Kidney (tissue), 14 donors: ENCODE results near the gene PPP1R13L. TPM values are rescaled to one million over a fixed set of nuclear protein-coding genes. Genes with fewer than 3 reads are reported as not detected.
A peak's percentile ranks its signal among the peaks of the same experiment; 100 is the strongest.
"Not testable (repeated sequence)": the region's sequence is repeated elsewhere in the genome, so short reads cannot be mapped to it uniquely, and the experiment has no call there.

ENCODE experiments used
- DNase-seq, 5 donors: peaks; one replicate each; pipeline ENCODE4 v3.0.0-alpha.2; 2013 to 2020
- FAIRE-seq: peaks from 2 replicates; lab custom pipeline; 2012; peaks lifted over from hg19 to GRCh38; lab: Jason Lieb, UNC
- H3K27ac ChIP-seq, 2 donors: one replicate each; pipeline ENCODE4 v1.7.0; 2013; ENCODE audit warnings: low read depth in 2 of 2, low read length in 2 of 2, inconsistent platforms in 1 of 2
- H3K27me3 ChIP-seq: one replicate; pipeline ENCODE4 v1.7.1; 2013; ENCODE audit warnings: low read length, inconsistent platforms; ENCODE audit not compliant: control insufficient read depth, insufficient read depth
- H3K36me3 ChIP-seq, 3 donors: one replicate each; pipeline versions ENCODE4 v1.7.0 to v1.7.1; 2013; ENCODE audit warnings: low read length in 3 of 3, control low read depth in 1 of 3, inconsistent platforms in 1 of 3; ENCODE audit not compliant: insufficient read depth in 3 of 3, control insufficient read depth in 2 of 3
- H3K4me1 ChIP-seq, 3 donors: one replicate each; pipeline versions ENCODE4 v1.7.0 to v1.7.1; 2013; ENCODE audit warnings: low read length in 3 of 3, inconsistent platforms in 1 of 3, low read depth in 1 of 3; ENCODE audit not compliant: control insufficient read depth in 2 of 3, insufficient read depth in 2 of 3
- H3K4me3 ChIP-seq, 3 donors: one replicate each; pipeline versions ENCODE4 v1.7.0 to v1.8.1; 2013; ENCODE audit warnings: low read length in 3 of 3, control low read depth in 1 of 3, inconsistent platforms in 1 of 3
- H3K9ac ChIP-seq, 3 donors: one replicate each; pipeline versions ENCODE4 v1.7.0 to v1.7.1; 2013; ENCODE audit warnings: low read length in 3 of 3, control low read depth in 1 of 3, inconsistent platforms in 1 of 3
- H3K9me3 ChIP-seq, 3 donors: one replicate each; pipeline versions ENCODE4 v1.7.0 to v1.7.1; 2013; ENCODE audit warnings: low read length in 3 of 3, control low read depth in 1 of 3, inconsistent platforms in 1 of 3; ENCODE audit not compliant: control insufficient read depth in 2 of 3, insufficient read depth in 1 of 3
- intact Hi-C: fragments of 100-400 bp; cut with DNase I; formaldehyde crosslinking; loops from one replicate; pipeline ENCODE4 v1.11.1; 2022
- polyA plus RNA-seq: library from polyadenylated mRNA; stranded (reverse); fragments of 350-450 nt; fragmentation: Illumina TruSeq; extraction: RNeasy Lipid Tissue Mini Kit (QIAGEN cat#74804); gene quantifications from one replicate; pipeline ENCODE4 v1.2.3, GENCODE V29; 2014; ENCODE audit warnings: low read depth, low replicate concordance; ENCODE audit not compliant: insufficient read depth
- total RNA-seq: library from RNA; stranded (reverse); fragmentation: NEBNext Ultra II Directional; extraction: Animal tissue kit (Norgen Biotek cat#: 25700); gene quantifications from one replicate; pipeline ENCODE4 v1.2.1, GENCODE V29; 2021
- TF ChIP-seq, protein P1 (sequence below): IDR thresholded peaks from 3 replicates; pipeline ENCODE4 v1.5.1; 2012; ENCODE audit warnings: mild to moderate bottlenecking, moderate library complexity, borderline replicate concordance; ENCODE audit not compliant: insufficient read depth; ENCODE audit errors: extremely low read depth
- donor health status: control.
- donor health status: control.
- donor health status: control.
- donor health status: control.
- donor health status: control.
- donor health status: DM: yes; HTN: yes; CAD: no.
- donor health status: Normal renal cell carcinoma (clear cell type).

Gene PPP1R13L
- total and polyA plus RNA-seq, 2 donors from 2014 or later: 21.4 to 32.4 TPM

DNA sequence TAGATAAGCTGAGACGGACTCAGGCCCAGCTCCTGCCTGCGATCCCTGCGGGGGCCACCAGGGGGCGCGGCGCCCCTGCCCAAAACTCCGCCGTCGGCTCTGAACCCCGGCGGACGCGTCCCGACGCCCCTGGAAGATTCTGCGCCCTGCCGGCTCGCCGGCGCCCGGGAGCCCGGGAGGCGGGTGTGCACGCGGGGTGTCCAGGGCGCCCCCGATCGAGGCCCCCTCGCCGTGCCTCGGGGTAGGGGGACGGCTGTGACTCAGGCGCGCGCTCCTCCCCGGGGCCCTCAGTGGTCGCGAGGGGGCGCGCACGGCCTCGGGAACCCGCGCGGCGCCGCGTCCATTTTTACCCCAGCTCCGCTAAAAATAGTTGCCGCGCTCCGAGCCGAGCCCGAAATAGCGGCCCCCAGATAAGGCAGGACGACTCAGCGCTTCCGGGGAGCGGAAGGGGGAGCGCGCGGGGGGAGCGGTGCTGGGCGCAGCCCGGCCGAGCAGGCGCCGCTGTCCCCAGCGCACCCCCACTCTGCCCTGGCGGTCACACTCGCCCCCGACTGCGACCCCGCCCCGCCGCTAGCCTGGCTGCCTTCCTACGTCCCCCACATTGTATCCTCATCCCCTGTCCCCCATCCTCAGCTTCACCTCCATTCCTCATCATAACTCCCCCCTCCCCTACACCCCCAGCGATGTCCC, 34.8 kb upstream of the PPP1R13L start:
- FAIRE-seq (no peak), DNase-seq (peak; percentile 78 to 95 (median 89))
- H3K9ac ChIP-seq: peak overlapping the region in 1 of 3 donors; percentile 71
- H3K4me1 ChIP-seq: peaks cover 0 to 8% (median 4%) of the 10 kb centered on the region in 3 donors
- H3K4me3 ChIP-seq: peak overlapping the region in 2 of 3 donors; percentile 30 to 55
- TF ChIP-seq, protein P1, sequence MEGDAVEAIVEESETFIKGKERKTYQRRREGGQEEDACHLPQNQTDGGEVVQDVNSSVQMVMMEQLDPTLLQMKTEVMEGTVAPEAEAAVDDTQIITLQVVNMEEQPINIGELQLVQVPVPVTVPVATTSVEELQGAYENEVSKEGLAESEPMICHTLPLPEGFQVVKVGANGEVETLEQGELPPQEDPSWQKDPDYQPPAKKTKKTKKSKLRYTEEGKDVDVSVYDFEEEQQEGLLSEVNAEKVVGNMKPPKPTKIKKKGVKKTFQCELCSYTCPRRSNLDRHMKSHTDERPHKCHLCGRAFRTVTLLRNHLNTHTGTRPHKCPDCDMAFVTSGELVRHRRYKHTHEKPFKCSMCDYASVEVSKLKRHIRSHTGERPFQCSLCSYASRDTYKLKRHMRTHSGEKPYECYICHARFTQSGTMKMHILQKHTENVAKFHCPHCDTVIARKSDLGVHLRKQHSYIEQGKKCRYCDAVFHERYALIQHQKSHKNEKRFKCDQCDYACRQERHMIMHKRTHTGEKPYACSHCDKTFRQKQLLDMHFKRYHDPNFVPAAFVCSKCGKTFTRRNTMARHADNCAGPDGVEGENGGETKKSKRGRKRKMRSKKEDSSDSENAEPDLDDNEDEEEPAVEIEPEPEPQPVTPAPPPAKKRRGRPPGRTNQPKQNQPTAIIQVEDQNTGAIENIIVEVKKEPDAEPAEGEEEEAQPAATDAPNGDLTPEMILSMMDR: peak; percentile 98
- no peaks in the 10 kb centered on the region for H3K9me3 ChIP-seq
- intact Hi-C loops: loop anchor here (5.0 kb wide), 1 partner anchor 43 kb away; no protein-coding TSS in a partner anchor
- no peaks in the 10 kb centered on the region for H3K36me3 ChIP-seq
- H3K27ac ChIP-seq: peak overlapping the region; percentile 88 to 89
- H3K27me3 ChIP-seq: no peaks in the 10 kb centered on the region

DNA sequence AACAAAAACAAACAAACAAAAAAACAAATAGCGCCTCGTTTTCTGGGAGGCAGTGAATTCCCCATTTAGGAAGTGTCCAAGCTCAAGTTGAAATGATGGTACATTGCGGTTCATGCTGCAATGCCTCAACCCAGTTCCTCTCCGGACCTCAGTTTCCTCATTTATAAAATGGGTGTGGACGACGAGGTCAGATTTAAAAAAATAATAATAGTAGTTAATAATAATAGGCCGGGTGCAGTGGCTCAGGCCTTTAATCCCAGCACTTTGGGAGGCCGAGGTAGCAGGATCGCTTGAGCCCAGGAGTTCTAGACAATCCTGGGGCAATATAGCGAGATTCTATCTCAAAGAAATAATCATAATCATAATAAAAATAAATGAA, 34.3 kb upstream of the PPP1R13L start:
- FAIRE-seq: no peak
- Histone ChIP-seq H3K4me1 (peaks cover 0 to 5% (median 0%) of the 10 kb centered on the region in 3 donors), H3K4me3 (peak overlapping the region in 1 of 3 donors; percentile 55), H3K36me3 (no peaks in the 10 kb centered on the region), H3K9ac (no peak overlapping the region), H3K9me3 (no peaks in the 10 kb centered on the region), H3K27ac (no peak overlapping the region), H3K27me3 (no peaks in the 10 kb centered on the region)
- no peak for DNase-seq
- intact Hi-C loops: loop anchor here (5.0 kb wide), 1 partner anchor 43 kb away; no protein-coding TSS in a partner anchor
- TF ChIP-seq, protein P1: no peak

DNA sequence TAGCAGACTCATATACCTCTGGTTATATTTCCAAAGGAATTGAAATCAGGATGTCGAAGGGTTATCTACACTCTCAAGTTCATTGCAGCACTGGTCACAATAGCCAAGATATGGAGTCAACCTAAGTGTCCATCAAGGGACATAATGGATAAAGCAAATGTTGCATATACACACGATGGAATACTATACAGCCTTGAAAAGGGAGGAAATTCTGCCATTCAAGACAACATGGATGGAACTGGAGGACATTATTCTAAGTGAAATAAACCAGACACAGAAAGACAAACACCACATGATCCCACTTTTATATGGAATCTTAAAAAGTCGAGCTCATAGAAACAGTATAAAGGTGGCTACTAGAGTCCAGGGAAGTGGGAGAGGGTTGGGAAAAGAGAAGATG, 32.5 kb upstream of the PPP1R13L start:
- Histone ChIP-seq H3K4me3 (no peak overlapping the region), H3K9me3 (no peaks in the 10 kb centered on the region), H3K27me3 (no peaks in the 10 kb centered on the region), H3K36me3 (no peaks in the 10 kb centered on the region), H3K4me1 (no peaks in the 10 kb centered on the region), H3K9ac (no peak overlapping the region), H3K27ac (no peak overlapping the region)
- TF ChIP-seq, protein P1: no peak
- FAIRE-seq (no peak), DNase-seq (no peak)
- intact Hi-C loops: loop anchor here (5.0 kb wide), 1 partner anchor 45 kb away; no protein-coding TSS in a partner anchor

- H3K9ac ChIP-seq, H3K9me3 ChIP-seq, H3K27ac ChIP-seq, FAIRE-seq, H3K4me1 ChIP-seq, H3K4me3 ChIP-seq, H3K36me3 ChIP-seq, H3K27me3 ChIP-seq, DNase-seq, intact Hi-C loops: not testable (repeated sequence)
These were observed 27.7 kb upstream of the PPP1R13L start for GRCh38 chr19:45432543-45432942.

GRCh38 chr19:45431008-45431407, 26.1 kb upstream of the PPP1R13L start:
- H3K27ac ChIP-seq, intact Hi-C loops, H3K27me3 ChIP-seq, H3K36me3 ChIP-seq, H3K9ac ChIP-seq, H3K4me3 ChIP-seq, H3K9me3 ChIP-seq, DNase-seq, FAIRE-seq, H3K4me1 ChIP-seq: not testable (repeated sequence)

DNA sequence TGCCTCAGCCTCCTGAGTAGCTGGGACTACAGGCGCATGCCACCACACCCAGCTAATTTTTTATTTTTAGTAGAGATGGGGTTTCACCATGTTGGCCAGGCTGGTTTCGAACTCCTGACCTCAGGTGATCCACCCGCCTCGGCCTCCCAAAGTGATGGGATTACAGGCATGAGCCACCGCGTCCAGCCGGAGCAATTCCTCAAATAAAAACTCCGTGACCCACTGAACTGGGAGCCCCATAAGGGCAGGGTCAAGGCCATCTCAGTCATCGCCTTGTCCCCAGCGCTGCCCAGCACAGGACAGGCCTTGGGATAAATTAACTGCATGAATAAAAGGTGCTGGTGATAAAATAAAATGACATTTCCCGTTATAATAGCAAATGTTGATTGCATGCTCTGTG, 25.0 kb upstream of the PPP1R13L start:
- H3K9me3 ChIP-seq, intact Hi-C loops, H3K27me3 ChIP-seq, H3K9ac ChIP-seq, H3K4me3 ChIP-seq, DNase-seq, FAIRE-seq, H3K27ac ChIP-seq, H3K36me3 ChIP-seq, H3K4me1 ChIP-seq: not testable (repeated sequence)
